Retinal pigment epithelial cell (primary cell): ENCODE results near the gene WNT3.
A peak's percentile ranks its signal among the peaks of the same experiment; 100 is the strongest.

Source experiments
- DNase-seq: peaks from one replicate; pipeline ENCODE4 v3.0.0-alpha.2; 2010; ENCODE audit warnings: low read depth
- H3K4me3 ChIP-seq: 2 replicates; pipeline ENCODE4 v1.5.1; 2011; ENCODE audit warnings: mild to moderate bottlenecking, low read length, control low read depth, moderate library complexity
- CTCF ChIP-seq: conservative IDR thresholded peaks from 2 replicates; pipeline ENCODE4 v1.5.1; 2011; ENCODE audit warnings: low read depth, low read length, control low read depth, inconsistent platforms

Gene WNT3

DNA sequence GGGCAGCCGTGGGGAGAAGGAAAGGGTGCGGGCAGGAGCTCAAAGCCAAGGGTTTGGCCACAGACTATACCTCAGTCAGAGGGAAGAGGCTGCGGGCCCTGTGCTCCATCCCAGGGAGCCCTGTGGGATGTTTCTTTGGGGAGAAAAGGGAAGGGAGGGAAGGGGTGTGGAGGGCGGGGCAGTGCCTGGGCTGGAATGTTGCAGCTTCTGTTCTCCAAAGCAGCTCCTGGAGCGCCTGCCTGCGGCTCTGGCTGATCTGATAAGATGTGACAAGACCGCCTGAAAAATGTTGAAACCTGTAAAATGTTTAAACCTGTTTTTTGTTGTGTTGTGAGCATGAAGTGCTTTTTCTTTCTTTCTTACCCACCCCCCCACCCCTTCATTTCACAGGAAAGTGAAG, 32.8 kb downstream of the WNT3 start:
- TF ChIP-seq CTCF, result no peak
- H3K4me3 ChIP-seq, result no peak overlapping the region
- no peak for DNase-seq

DNA sequence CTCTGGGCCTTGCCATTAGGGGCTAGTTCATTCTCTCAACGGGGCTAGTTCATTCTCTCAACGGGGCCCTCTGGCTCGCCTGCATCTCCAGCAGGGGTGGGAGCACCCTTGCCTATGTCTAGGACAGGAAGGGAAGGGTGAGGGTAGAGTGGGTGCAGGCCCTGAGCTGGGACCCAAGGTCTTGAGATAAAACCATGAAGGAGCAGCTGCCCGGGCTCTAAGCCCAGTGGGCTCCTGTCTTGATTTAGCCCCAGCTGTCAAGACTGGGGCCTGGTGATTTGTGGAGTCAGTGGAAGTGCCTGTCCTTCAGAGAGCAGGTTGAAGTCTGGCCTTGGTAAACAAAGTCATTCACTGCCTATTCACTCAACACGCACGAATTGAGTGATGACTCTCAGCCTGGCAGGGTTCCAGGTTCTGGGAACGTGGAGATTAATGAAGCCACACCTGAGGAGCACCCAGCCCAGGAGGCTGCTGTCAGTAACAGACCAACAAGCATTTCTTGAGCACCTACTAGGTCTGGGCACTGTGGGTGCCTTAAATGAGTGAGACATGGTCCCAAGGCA, 35.4 kb downstream of the WNT3 start:
- no peak overlapping the region for H3K4me3 ChIP-seq
- no peak for TF ChIP-seq CTCF
- DNase-seq, result no peak

- no peak overlapping the region for H3K4me3 ChIP-seq
- TF ChIP-seq CTCF, result peak; percentile 90
- no peak for DNase-seq
Measured at GRCh38 chr17:46782250-46782953, 36.1 kb downstream of the WNT3 start.

- H3K4me3 ChIP-seq, result no peak overlapping the region
- no peak for DNase-seq
- no peak for TF ChIP-seq CTCF
Measured at GRCh38 chr17:46780003-46780373, 38.5 kb downstream of the WNT3 start.

DNA sequence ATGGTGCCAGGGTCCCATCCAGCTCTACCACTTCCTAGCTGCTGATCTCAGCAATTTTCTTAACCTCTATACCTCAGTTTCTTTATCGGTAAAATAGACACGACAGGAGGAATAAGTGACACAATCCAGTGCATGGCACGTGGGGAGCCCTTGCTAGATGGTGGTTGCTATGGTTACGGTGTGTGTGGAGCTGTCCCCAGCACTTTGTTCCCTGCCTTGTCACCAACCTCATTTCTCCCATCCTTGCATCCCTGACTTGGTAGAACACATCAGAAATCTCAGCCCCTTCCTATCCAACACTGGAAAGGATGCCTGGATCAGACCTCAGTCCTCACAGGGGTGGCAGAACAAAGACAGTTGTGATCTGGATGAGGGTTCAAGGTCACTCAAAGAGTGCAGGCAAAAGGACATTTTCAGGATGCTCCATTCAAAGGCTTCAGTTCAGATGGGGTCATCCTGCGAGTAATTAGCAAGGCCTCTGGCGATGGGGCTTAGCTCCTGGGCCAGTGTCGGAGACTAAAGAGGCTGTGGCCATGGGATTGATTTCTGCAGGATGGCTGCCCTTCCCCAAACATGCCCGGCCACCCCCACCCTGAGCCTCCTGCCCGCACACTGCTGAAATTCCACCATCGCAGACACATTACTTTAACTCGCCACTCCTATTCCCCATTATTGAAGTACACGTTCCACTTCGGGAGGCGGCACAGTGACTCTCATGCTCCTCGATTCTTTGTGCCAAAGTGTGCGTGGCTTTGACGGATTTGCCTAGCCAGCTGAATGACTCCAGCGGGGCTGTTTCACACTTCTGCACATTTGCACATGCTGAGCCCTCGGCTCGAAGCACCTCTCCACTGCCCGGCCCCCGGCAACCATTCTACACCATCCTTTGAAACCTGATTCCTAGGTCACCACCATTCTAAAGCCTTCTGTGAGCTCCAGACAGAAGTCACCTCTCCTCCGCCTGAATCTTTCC, 40.3 kb downstream of the WNT3 start:
- no peak for DNase-seq
- H3K4me3 ChIP-seq, result no peak overlapping the region
- no peak for TF ChIP-seq CTCF

- no peak for TF ChIP-seq CTCF
- DNase-seq, result no peak
- no peak overlapping the region for H3K4me3 ChIP-seq
Measured at GRCh38 chr17:46776298-46777005, 42.0 kb downstream of the WNT3 start.
